GM18870 (cell line): ENCODE results near the gene GPC2.

Source experiments
- ATAC-seq: cut with Tn5 transposase; IDR thresholded peaks from one replicate; pipeline ENCODE4 v1.9.1; 2021; ENCODE audit warnings: moderate library complexity; ENCODE audit not compliant: unreplicated experiment

Gene GPC2

DNA sequence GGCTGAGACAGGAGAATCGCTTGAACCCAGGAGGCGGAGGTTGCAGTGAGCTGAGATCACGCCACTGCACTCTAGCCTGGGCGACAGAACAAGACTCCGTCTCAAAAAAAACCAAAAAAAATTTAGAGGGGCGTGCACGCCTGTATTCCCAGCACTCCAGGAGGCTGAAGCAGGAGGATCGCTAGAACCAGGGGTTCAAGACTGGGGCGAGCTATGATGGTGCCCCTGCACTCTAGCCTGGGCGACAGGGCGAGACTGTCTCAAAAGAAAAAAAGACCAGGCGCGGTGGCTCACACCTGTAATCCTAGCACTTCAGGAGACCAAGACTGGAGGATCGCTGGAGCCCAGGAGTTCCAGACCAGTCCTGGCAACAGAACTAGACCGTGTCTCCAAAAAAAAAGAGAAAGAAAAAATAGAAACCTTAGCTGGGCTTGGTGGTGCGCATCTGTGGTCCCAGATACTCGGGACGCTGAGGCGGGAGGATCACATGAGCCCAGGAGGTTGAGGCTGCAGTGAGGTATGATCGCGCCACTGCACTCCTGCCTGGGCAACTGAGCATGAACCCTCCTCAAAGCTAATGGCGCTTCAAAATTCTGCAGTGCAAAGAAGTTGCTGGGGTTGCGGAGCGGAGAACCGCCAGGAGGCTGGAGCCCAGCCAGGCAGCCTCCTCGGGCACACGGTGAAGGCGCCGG lies 50.8 kb downstream of the GPC2 start:
- peak; percentile 23 for ATAC-seq

DNA sequence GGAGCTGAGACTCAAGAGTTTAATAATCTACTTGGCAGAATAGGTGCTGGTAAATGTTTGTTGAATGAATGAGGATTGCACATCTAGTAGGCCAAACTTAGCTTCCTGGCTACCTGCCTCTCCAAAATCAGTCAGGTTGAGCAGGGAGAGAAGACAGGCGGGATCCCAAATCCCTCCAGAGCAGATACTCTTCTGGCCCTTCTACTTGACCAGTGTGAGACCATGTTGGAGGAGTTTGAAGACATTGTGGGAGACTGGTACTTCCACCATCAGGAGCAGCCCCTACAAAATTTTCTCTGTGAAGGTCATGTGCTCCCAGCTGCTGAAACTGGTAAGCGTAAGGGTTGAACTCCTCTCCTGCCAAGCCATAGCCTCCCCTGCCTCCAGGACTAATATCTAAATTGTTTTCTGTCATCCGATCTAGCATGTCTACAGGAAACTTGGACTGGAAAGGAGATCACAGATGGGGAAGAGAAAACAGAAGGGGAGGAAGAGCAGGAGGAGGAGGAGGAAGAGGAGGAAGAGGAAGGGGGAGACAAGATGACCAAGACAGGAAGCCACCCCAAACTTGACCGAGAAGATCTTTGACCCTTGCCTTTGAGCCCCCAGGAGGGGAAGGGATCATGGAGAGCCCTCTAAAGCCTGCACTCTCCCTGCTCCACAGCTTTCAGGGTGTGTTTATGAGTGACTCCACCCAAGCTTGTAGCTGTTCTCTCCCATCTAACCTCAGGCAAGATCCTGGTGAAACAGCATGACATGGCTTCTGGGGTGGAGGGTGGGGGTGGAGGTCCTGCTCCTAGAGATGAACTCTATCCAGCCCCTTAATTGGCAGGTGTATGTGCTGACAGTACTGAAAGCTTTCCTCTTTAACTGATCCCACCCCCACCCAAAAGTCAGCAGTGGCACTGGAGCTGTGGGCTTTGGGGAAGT lies 52.6 kb downstream of the GPC2 start:
- ATAC-seq = no peak

DNA sequence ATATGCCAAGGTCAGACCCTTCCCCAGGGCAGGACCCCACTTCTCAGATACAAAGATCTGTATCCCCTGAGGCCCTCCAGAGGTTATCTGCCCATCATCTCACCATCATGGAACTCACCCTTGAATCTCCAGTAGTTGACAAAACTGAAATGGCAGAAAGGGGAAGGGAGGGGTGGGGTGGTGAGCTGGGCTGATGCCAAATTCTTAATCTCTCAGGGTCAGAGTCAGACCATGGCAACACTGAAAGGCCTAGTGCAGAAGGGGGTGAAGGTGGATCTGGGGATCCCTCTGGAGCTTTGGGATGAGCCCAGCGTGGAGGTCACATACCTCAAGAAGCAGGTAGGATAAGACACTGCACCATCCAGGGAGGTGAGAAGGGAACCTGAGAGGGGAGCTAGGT lies 54.6 kb downstream of the GPC2 start:
- ATAC-seq = no peak

DNA sequence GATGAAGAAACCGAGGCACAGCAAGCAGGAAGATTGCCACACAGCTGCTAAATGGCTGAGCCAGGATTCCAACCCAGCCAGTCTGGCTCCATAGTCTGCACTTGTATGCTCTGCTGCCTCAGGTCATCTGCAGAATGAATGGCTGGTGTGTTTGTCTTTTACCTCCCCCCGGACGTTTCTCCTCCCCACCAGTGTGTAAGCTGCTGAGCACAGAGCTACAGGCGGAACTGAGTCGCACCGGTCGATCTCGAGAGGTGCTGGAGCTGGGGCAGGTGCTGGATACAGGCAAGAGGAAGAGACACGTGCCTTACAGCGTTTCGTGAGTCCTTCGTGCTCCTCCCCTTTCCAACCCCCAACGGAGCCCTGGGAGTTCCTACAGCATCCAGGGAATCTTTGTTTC lies 55.1 kb downstream of the GPC2 start:
- no peak for ATAC-seq

DNA sequence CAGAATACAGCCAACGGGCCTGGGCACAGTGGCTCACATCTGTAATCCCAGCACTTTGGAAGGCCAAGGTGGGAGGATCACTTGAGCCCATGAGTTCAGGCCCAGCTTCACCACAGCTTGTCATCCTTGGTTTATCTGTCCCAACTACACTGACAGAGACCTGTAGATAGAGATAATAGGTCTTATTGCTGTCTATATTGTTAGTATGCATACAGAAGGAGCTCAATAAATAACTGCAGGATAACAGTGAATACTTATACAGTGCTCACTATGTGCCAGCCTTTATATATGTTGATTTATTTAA lies 56.5 kb downstream of the GPC2 start:
- ATAC-seq = no peak

DNA sequence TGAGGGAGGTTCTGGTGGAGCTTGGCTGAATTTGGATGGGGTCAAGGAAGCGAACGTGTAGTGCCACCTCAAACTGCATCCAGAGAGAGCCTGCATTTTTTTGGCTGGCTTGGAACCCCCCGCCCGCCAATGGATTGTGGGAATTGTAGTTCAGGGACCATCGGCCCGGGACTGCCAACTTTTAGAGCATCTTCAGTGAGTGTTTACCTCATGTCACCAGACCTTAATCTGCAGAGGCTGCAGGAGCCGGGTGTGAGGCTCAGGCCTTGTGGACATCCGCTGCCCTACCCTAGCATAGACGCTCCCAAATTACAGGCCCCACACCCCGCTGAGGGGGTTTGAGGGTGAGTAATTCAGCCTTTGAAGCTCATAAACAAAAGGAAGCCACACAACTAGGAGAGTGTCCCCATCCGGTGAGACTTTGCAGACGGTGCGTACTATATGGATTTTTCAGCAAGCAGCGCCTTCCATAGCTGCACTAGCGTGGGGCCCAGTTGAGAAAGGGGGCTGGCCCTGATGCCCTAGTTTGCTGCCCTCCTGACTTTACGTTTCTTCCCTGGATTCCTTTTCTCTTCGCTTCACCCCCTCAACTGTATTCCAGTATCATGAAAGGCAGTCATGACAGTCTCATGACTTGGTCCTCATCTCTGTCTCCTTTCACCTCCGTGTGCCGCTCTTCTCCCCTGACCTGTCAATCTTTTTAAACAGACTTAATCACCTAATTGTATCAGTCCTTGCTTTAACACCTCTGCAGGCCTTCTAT lies 57.0 kb downstream of the GPC2 start:
- ATAC-seq = peak; percentile 26
